PC-3 (cell line): Measurements from ENCODE around the gene KRTAP22-1. TPM values are rescaled to one million over a fixed set of nuclear protein-coding genes. Genes with fewer than 3 reads are reported as not detected.

ENCODE experiments used
- ATAC-seq: fragments of 200-7000 bp; cut with Tn5 transposase; 2 replicates; pipeline ENCODE4 v1.9.1; 2020; ENCODE audit warnings: mild to moderate bottlenecking, moderate library complexity
- Bru-seq: library from RNA; stranded (reverse); fragments of 400-500 nt; gene quantifications from one replicate; lab custom pipeline; 2021; lab: Mats Ljungman, UMichigan
- BruChase-seq, 2 experiments: library from RNA; stranded (reverse); fragments of 400-500 nt; gene quantifications; one replicate each; lab custom pipeline; 2021; lab: Mats Ljungman, UMichigan
- BruUV-seq: library from RNA; stranded (reverse); fragments of 400-500 nt; replicated peaks from 2 replicates; lab custom pipeline; 2021; lab: Mats Ljungman, UMichigan
- CTCF ChIA-PET: fragments of 300-600 bp; sonication (Branson Sonifier 250); formaldehyde crosslinking; loops from one replicate; lab custom pipeline; 2022; ENCODE audit warnings: antibody characterized with exemption; lab: Charles Lee
- POLR2A ChIA-PET: fragments of 300-600 bp; sonication (Branson Sonifier 250); formaldehyde crosslinking; loops from one replicate; lab custom pipeline; 2022; ENCODE audit warnings: antibody characterized with exemption; ENCODE audit not compliant: unreplicated experiment; lab: Charles Lee
- DNase-seq: peaks from one replicate; pipeline ENCODE4 v3.0.0-alpha.2; 2015
- H2AFZ ChIP-seq: fragments of 300-600 bp; sonication (generic); 2 replicates; pipeline ENCODE4 v1.6.0; 2016; ENCODE audit warnings: antibody characterized with exemption, low read length
- H3F3A ChIP-seq: fragments of 300-600 bp; sonication (generic); one replicate; pipeline ENCODE4 v1.6.0; 2017; ENCODE audit warnings: antibody characterized with exemption, low read length, control low read depth, mild to moderate bottlenecking; ENCODE audit not compliant: unreplicated experiment
- H3K27ac ChIP-seq: fragments of 300-600 bp; sonication (generic); 2 replicates; pipeline ENCODE4 v1.5.1; 2016; ENCODE audit warnings: mild to moderate bottlenecking, low read length
- H3K27me3 ChIP-seq: fragments of 300-600 bp; sonication (generic); 2 replicates; pipeline ENCODE4 v1.6.1; 2016; ENCODE audit warnings: low read length, mixed read lengths
- H3K36me3 ChIP-seq: fragments of 300-600 bp; sonication (generic); 2 replicates; pipeline ENCODE4 v1.6.1; 2016; ENCODE audit warnings: low read depth, mixed run types, low read length, mixed read lengths
- H3K4me1 ChIP-seq: fragments of 300-600 bp; sonication (generic); 2 replicates; pipeline ENCODE4 v1.5.1; 2016; ENCODE audit warnings: low read length; ENCODE audit not compliant: insufficient read depth
- H3K4me2 ChIP-seq: fragments of 300-600 bp; sonication (generic); 2 replicates; pipeline ENCODE4 v1.6.0; 2016; ENCODE audit warnings: low read length
- H3K4me3 ChIP-seq: fragments of 300-600 bp; sonication (generic); 2 replicates; pipeline ENCODE4 v1.5.1; 2016; ENCODE audit warnings: mild to moderate bottlenecking, low read length, mixed read lengths
- H3K79me2 ChIP-seq: fragments of 300-600 bp; sonication (generic); 2 replicates; pipeline ENCODE4 v1.6.1; 2017; ENCODE audit warnings: low read length, mixed read lengths
- H3K9ac ChIP-seq: fragments of 300-600 bp; sonication (generic); 2 replicates; pipeline ENCODE4 v1.6.0; 2016; ENCODE audit warnings: mild to moderate bottlenecking, low read length
- H3K9me2 ChIP-seq: fragments of 300-600 bp; sonication (generic); replicated peaks from 2 replicates; pipeline ENCODE4 v1.6.1; 2016; ENCODE audit warnings: mixed run types, low read length, mixed read lengths
- H3K9me3 ChIP-seq: fragments of 300-600 bp; sonication (generic); 2 replicates; pipeline ENCODE4 v1.6.1; 2016; ENCODE audit warnings: low read length, mixed read lengths
- H4K20me1 ChIP-seq: fragments of 300-600 bp; sonication (generic); 2 replicates; pipeline ENCODE4 v1.6.1; 2016; ENCODE audit warnings: low read length, mixed read lengths
- CTCF ChIP-seq: fragments of 300-600 bp; sonication (generic); conservative IDR thresholded peaks from 2 replicates; pipeline ENCODE4 v1.5.1; 2017; ENCODE audit warnings: antibody characterized with exemption, low read depth, mild to moderate bottlenecking, low read length
- EZH2 ChIP-seq: fragments of 300-600 bp; sonication (generic); IDR thresholded peaks from one replicate; pipeline ENCODE4 v1.6.1; 2017; ENCODE audit warnings: antibody characterized with exemption, mild to moderate bottlenecking, low read length; ENCODE audit not compliant: unreplicated experiment
- EZH2phosphoT487 ChIP-seq: fragments of 300-600 bp; sonication (generic); IDR thresholded peaks from 2 replicates; pipeline ENCODE4 v1.6.1; 2018; ENCODE audit warnings: mild to moderate bottlenecking, antibody characterized with exemption, low read length, borderline replicate concordance
- intact Hi-C: fragments of 100-400 bp; cut with micrococcal nuclease; formaldehyde crosslinking; loops from 2 replicates; pipeline ENCODE4 v1.9.0; 2023
- long read RNA-seq: library from polyadenylated mRNA; unstranded; transcript quantifications from one replicate; pipeline ENCODE4 v2.0.0, GENCODE V29; 2021; ENCODE audit not compliant: unreplicated experiment
- total RNA-seq: library from RNA; depleted of rRNA; stranded (reverse); fragments of >200 nt; gene quantifications from 2 replicates; pipeline ENCODE4 v1.2.3, GENCODE V29; 2014; rRNA removed

KRTAP22-1 gene
- not detected in 2 replicates for total RNA-seq
- Bru-seq, nascent RNA, result not detected
- BruChase-seq, experiment 1, labeled RNA remaining after a 6-hour chase, result not detected
- not detected for BruChase-seq, experiment 2, labeled RNA remaining after a 2-hour chase
- long read RNA-seq, result 0 reads

GRCh38 chr21:30600787-30601186 lies at the start of gene KRTAP22-1:
TSS of gene KRTAP22-1 (plus strand) at chr21:30601087.
- H3K9ac ChIP-seq, result no peak within 1 kb of the TSS
- BruUV-seq, result no TSS peak
- no peaks in the 10 kb centered on the region for H3K9me2 ChIP-seq
- no peaks in the 10 kb centered on the region for H3K36me3 ChIP-seq
- no peak within 1 kb of the TSS for H3K4me2 ChIP-seq
- H3K4me3 ChIP-seq, result no peak within 1 kb of the TSS
- CTCF ChIA-PET, result no interaction called here
- POLR2A ChIA-PET, result no interaction called here
- H3K27ac ChIP-seq, result no peak within 1 kb of the TSS
- DNase-seq (no peak), ATAC-seq (no peak)
- H3K79me2 ChIP-seq, result no peaks in the 10 kb centered on the region
- H3K9me3 ChIP-seq, result no peaks in the 10 kb centered on the region
- H4K20me1 ChIP-seq, result no peaks in the 10 kb centered on the region
- intact Hi-C loops, result no loop called here
- no peaks in the 10 kb centered on the region for H3K27me3 ChIP-seq
- no peak within 1 kb of the TSS for H2AFZ ChIP-seq
- TF ChIP-seq EZH2phosphoT487 (no peak), CTCF (no peak), EZH2 (no peak)
- no peaks in the 10 kb centered on the region for H3K4me1 ChIP-seq
- no peaks in the 10 kb centered on the region for H3F3A ChIP-seq

GRCh38 chr21:30552782-30553181 lies 48.1 kb upstream of the KRTAP22-1 start:
- intact Hi-C loops, result no loop called here
- TF ChIP-seq EZH2phosphoT487, result no peak
- no peak for TF ChIP-seq CTCF
- TF ChIP-seq EZH2, result no peak
- Histone ChIP-seq H3K9me3 (no peaks in the 10 kb centered on the region), H3K4me2 (no peak overlapping the region), H3K9ac (no peak overlapping the region), H3K27me3 (no peaks in the 10 kb centered on the region), H3K79me2 (no peaks in the 10 kb centered on the region), H3K27ac (no peak overlapping the region), H3K4me1 (no peaks in the 10 kb centered on the region), H2AFZ (no peak overlapping the region), H3K9me2 (0 out of 2 replicates have a peak, but pooled peaks cover 4% of the 10 kb centered on the region), H3F3A (no peaks in the 10 kb centered on the region), H4K20me1 (no peaks in the 10 kb centered on the region), H3K36me3 (no peaks in the 10 kb centered on the region), H3K4me3 (no peak overlapping the region)
- DNase-seq (no peak), ATAC-seq (no peak)
- ChIA-PET CTCF (no interaction called here), POLR2A (no interaction called here)
- no TSS peak for BruUV-seq

GRCh38 chr21:30555095-30555494 lies 45.8 kb upstream of the KRTAP22-1 start:
- H3K4me1 ChIP-seq, result no peaks in the 10 kb centered on the region
- no peak overlapping the region for H3K4me2 ChIP-seq
- no peak overlapping the region for H3K4me3 ChIP-seq
- H3K9me2 ChIP-seq, result 0 out of 2 replicates have a peak, but pooled peaks cover 4% of the 10 kb centered on the region
- intact Hi-C loops, result loop anchor here (5.0 kb wide), 1 partner anchor 177 kb away; no protein-coding TSS in a partner anchor
- DNase-seq, result no peak
- no peak for ATAC-seq
- CTCF ChIA-PET, result no interaction called here
- no peak for TF ChIP-seq EZH2
- no peak for TF ChIP-seq EZH2phosphoT487
- TF ChIP-seq CTCF, result no peak
- no peaks in the 10 kb centered on the region for H3K27me3 ChIP-seq
- no TSS peak for BruUV-seq
- H4K20me1 ChIP-seq, result no peaks in the 10 kb centered on the region
- no peak overlapping the region for H3K9ac ChIP-seq
- H3K36me3 ChIP-seq, result no peaks in the 10 kb centered on the region
- H3K9me3 ChIP-seq, result no peaks in the 10 kb centered on the region
- H3F3A ChIP-seq, result no peaks in the 10 kb centered on the region
- H3K79me2 ChIP-seq, result no peaks in the 10 kb centered on the region
- no peak overlapping the region for H2AFZ ChIP-seq
- no peak overlapping the region for H3K27ac ChIP-seq
- POLR2A ChIA-PET, result no interaction called here
